Activated T-cell treated with anti-CD3 and anti-CD28 coated beads for 4 hours (primary cell): Measurements from ENCODE around the gene DCTPP1.

Experiments used
- DNase-seq: peaks from one replicate; pipeline ENCODE4 v3.0.0-alpha.2; 2020

Gene DCTPP1

DNA sequence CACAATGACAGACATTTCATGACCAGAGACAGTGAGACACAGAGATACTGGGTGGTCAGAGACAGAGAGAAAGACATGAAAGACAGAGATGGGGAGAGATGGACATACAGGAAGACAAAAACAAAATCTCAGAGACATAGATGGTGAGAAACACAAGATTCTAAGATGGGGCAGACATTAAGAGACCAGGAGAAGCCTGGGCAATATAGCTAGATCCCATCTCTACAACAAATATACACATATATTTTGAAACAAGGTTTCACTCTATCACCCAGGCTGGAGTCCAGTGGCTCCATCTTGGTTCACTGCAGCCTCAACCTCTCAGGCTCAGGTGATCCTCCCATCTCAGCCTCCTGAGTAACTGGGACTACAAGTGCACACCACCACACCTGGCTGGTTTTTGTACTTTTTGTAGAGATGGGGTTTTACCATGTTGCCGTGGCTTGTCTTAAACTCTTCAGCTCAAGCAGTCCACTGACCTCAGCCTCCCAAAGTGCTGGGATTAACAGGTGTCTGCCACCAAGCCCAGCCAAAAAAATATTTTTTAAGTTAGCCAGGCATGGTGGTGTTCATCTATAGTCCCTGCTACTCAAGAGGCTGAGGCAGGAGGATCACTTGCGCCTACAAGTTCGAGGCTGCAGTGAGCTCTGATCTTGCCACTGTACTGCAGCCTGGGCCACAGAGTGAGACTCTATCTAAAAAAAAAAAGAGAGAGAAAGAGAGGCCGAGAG lies 49.6 kb downstream of the DCTPP1 start:
- DNase-seq: no peak

DNA sequence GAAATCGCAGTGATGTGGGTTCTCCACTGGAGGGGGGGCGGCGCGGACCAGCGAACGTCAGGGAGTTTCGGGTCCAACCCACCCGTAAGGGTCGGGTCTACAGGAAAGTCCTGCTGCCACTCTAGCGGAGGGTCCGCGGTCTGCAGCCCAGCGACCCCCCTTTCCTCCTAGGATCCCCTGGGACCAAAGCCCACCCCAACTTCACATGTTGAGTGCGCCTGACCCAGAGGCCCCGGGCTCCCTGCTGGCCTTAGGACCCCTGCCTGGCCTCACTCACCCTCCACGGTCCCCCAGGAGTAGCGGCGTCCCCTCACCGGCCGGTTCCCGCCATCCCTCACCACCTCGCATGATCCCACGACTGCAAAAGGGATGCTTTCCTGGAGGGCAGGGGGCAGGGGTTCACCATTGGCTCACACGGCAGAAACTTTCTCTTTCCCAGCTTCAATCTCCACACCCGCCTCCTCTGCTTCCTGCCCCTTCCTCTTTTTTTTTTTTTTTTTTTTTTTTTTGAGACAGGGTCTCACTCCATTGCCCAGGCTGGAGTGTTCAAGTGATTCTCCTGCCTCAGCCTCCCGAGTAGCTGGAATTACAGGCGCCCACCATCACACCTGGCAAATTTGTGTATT lies 50.6 kb downstream of the DCTPP1 start:
- no peak for DNase-seq

DNA sequence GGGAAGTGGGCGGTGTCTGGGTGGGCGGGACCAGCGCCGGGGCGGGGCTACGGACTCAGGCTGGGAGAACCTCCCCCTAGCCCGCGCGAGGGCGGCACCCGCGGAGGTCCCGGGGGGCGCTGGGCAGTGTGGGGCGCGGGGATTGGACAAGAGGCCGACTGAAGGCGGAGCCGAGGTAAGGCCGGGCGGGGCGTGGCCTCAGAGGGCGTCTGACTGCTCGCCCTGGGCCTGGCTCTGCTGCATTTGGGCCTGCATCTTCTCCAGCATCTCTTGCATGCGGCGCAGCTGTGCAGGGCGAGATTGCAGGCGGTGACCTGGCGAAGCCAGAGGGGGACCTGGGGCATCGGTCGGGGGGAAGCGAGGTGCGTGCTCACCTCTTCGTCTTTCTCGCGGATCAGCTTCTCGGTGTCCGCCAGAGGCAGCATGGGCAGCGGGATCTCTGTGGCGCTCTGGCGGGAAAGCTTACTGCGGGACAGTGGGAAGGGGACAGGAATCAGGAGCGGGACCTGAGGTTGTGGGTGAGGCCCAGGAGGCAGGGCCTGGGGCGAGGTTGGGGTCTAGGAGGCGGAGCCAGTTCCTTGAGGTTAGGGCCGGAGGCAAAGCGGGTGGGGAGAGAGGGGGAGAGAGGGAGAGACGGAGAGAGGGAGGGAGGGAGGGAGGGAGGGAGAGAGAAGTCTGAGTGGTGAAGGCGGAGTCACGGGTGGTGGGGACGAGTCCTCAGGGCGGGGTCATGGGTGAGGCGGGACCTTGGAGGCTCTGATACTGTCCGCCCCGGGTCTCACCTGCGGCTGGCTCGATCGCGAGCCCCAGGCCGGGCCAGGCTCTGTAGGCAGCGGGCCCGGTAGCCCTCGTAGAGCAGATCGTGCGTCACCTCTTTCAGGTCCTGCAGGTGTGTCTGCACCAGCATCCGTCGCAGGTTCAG lies 51.3 kb downstream of the DCTPP1 start:
- peak; percentile 99 for DNase-seq

DNA sequence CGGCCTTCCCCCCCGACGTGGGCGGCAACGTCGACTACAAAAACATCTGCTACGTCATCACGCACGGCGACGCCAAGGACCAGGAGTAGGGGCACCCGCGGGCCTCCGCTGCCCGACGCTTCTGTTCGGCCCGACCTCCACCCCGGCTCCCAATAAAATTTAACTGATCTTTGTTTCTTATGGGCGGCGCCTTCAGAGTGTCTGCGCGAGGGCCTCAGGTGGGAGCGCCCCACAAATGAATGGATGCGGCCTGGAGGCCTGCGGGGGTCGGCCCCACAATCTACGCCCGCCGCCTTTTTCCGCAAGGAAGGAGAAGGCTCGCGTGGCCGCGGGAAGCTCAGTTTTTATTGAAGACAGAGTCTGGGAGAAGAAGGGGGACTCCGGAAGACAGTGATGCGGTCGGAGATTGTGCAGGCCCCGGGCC lies 52.0 kb downstream of the DCTPP1 start:
- DNase-seq: peak; percentile 88

DNA sequence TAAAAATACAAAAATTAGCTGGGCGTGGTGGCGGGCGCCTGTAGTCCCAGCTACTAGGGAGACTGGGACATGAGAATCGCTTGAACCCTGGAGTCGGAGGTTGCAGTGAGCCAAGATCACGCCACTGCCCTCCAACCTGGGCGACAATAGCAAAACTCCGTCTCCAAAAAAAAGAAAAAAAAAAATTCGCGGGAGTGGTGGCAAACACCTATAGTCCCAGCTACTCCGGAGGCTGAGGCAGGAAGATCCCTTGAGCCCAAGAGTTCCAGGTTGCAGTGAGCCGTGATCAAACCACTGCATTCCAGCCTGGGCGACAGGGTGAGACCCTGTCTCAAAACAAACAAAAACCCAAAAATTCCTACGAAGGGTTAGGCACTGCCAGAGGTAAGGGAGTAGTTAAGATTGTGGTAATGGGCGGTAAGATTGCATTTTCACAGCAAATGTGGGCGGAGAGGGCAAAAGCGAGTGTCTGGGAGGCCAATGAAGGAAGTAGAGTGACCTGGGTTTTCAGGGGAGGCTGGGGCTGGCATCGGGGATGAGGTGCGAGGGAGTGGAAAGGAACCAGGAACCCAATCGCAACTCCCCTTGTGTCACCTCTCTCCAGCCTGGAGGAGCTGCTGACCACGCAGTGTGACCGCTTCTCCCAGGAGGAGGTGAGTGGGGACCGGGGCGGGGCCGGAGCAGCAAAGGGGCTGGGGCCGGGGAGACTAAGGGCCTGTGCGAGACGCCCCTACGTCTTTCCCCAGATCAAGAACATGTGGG lies 52.6 kb downstream of the DCTPP1 start:
- DNase-seq: no peak

DNA sequence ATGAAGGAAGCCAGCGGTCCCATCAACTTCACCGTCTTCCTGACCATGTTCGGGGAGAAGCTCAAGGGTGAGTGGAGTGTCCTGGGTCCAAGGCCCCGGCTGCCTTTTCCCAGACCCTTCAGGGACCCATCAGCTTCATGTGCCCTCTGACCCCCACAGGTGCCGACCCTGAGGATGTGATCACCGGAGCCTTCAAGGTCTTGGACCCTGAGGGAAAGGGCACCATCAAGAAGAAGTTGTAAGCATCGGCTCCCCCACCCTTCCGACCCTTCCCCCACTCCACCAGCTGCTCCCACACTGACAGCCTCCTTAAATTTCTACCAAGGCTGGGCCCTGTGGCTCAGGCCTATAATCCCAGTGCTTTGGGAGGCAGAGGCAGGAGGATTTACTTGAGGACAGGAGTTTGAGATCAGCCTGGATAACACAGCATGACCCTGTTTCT lies 53.3 kb downstream of the DCTPP1 start:
- no peak for DNase-seq

DNA sequence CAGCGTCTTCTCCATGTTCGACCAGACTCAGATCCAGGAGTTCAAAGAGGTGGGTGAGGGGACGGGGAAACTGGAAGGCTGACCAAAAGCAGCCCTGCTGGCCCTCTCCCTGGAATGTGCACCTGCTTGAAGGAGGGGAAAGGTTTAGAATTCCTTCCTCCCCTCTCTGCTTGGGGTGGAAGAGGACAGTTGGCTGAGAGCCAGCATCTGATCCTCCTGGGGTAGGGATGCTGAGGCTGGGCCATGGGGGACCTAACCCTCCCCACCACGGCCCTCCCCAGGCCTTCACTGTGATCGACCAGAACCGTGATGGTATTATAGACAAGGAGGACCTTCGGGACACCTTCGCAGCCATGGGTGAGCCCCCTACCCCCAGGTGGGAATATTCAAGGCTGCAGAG lies 54.0 kb downstream of the DCTPP1 start:
- DNase-seq: no peak

DNA sequence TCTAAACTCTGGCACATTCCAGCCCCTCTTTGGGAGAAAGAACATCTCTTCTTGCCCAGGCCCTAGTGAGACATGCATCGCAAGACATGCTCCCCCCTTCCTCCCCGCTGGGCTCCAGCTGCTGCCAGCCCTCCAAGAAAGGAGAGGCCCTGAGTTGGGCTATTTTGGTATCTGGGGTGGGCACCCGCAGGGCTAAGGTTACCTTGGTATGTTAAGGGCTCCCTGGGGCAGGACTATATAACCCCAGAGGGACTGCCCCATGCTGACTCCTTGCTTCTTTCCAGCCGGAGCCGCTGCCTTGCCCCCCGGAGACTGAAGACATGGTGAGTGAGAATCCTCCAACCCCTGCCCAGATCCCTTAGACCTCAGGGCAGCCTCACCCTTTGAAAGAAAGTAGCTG lies 55.3 kb downstream of the DCTPP1 start, which contains the start of gene MYL11:
TSS of gene MYL11 (plus strand) at position 265 of the 400 bp plus-strand sequence. CDS start at position 321, 56 bp downstream.
- DNase-seq: no peak
